COLO668 (cell line): ENCODE data around the gene SCLY.
"Not testable (repeated sequence)": the region's sequence is repeated elsewhere in the genome, so short reads cannot be mapped to it uniquely, and the experiment has no call there.

ENCODE experiments used
- DNase-seq: peaks from one replicate; lab custom pipeline; 2025; ENCODE audit not compliant: unreplicated experiment; lab: John Stamatoyannopoulos, UW

Gene SCLY

GRCh38 chr2:238060542-238061314 is at the start of gene SCLY:
Gene SCLY (plus strand): TSS chr2:238061001. CDS start chr2:238061055, 54 bp downstream.
- peak; percentile 99 for DNase-seq

- no peak for DNase-seq
Observed at GRCh38 chr2:238013806-238014205, 47.0 kb upstream of the SCLY start.

GRCh38 chr2:238015705-238016104 is 45.1 kb upstream of the SCLY start:
- DNase-seq = no peak

GRCh38 chr2:238016526-238016925 is 44.3 kb upstream of the SCLY start:
- DNase-seq = peak; percentile 9

GRCh38 chr2:238019962-238020361 is 40.8 kb upstream of the SCLY start:
- no peak for DNase-seq

- no peak for DNase-seq
Observed at GRCh38 chr2:238020816-238021215, 40.0 kb upstream of the SCLY start.

- DNase-seq = no peak
Observed at GRCh38 chr2:238021327-238021726, 39.5 kb upstream of the SCLY start.

GRCh38 chr2:238022594-238023157 is 38.1 kb upstream of the SCLY start:
- DNase-seq = no peak

GRCh38 chr2:238023608-238024007 is 37.2 kb upstream of the SCLY start:
- no peak for DNase-seq

GRCh38 chr2:238024986-238025385 is 35.8 kb upstream of the SCLY start:
- no peak for DNase-seq

GRCh38 chr2:238025741-238026360 is 35.0 kb upstream of the SCLY start:
- DNase-seq = no peak

- DNase-seq = no peak
Observed at GRCh38 chr2:238027058-238027457, 33.7 kb upstream of the SCLY start.

- no peak for DNase-seq
Observed at GRCh38 chr2:238027591-238028415, 33.0 kb upstream of the SCLY start.

- no peak for DNase-seq
Observed at GRCh38 chr2:238029853-238030252, 30.9 kb upstream of the SCLY start.

GRCh38 chr2:238030422-238031155 is 30.2 kb upstream of the SCLY start:
- DNase-seq = no peak

GRCh38 chr2:238031751-238032150 is 29.1 kb upstream of the SCLY start:
- DNase-seq = no peak

- DNase-seq = no peak
Observed at GRCh38 chr2:238032755-238033337, 28.0 kb upstream of the SCLY start.

- not testable (repeated sequence) for DNase-seq
Observed at GRCh38 chr2:238033991-238034390, 26.8 kb upstream of the SCLY start.

GRCh38 chr2:238038203-238038602 is 22.6 kb upstream of the SCLY start:
- DNase-seq = no peak

GRCh38 chr2:238039151-238039550 is 21.6 kb upstream of the SCLY start:
- DNase-seq = no peak
